Measurements from ENCODE around the gene RAB10.
"Not testable (repeated sequence)": the region's sequence is repeated elsewhere in the genome, so short reads cannot be mapped to it uniquely, and the experiment has no call there.

RAB10 gene

GRCh38 chr2:26009567-26009963, 24.3 kb upstream of the RAB10 start:
- no peak for TF ChIP-seq CTCF (IDR thresholded peaks at IDR 0.05; ENCODE audit: extremely low read depth, missing control alignments)
- DNase-seq (ENCODE audit: low spot score): no peak

GRCh38 chr2:26010943-26011342, 22.9 kb upstream of the RAB10 start:
- TF ChIP-seq CTCF (IDR thresholded peaks at IDR 0.05; ENCODE audit: extremely low read depth, missing control alignments): no peak
- no peak for DNase-seq (ENCODE audit: low spot score)

GRCh38 chr2:26011609-26011989, 22.3 kb upstream of the RAB10 start:
- no peak for TF ChIP-seq CTCF (IDR thresholded peaks at IDR 0.05; ENCODE audit: extremely low read depth, missing control alignments)
- DNase-seq (ENCODE audit: low spot score): no peak

GRCh38 chr2:26011990-26012856, 21.7 kb upstream of the RAB10 start:
- TF ChIP-seq CTCF (IDR thresholded peaks at IDR 0.05; ENCODE audit: extremely low read depth, missing control alignments): no peak
- no peak for DNase-seq (ENCODE audit: low spot score)

- no peak for DNase-seq (ENCODE audit: low spot score)
- no peak for TF ChIP-seq CTCF (IDR thresholded peaks at IDR 0.05; ENCODE audit: extremely low read depth, missing control alignments)
Observed at GRCh38 chr2:26013668-26014067, 20.2 kb upstream of the RAB10 start.

- no peak for DNase-seq (ENCODE audit: low spot score)
- no peak for TF ChIP-seq CTCF (IDR thresholded peaks at IDR 0.05; ENCODE audit: extremely low read depth, missing control alignments)
Observed at GRCh38 chr2:26016012-26016705, 17.7 kb upstream of the RAB10 start.

- not testable (repeated sequence) for DNase-seq (ENCODE audit: low spot score)
Observed at GRCh38 chr2:26016706-26017045, 17.2 kb upstream of the RAB10 start.

Data from GM20000 (cell line).